BLaER1 treated with 17β-estradiol and CSF1 and Interleukin-3, amounts not matched to agents 10 nM and 100 nM (cell line): ENCODE results near the gene CEP104.

ENCODE experiments used
- H3K27ac ChIP-seq, 11 experiments: shearing (Covaris generic); formaldehyde crosslinking; 2 replicates each; pipeline ENCODE4 v1.8.1; 2022
- H3K27me3 ChIP-seq, 11 experiments: shearing (Covaris generic); formaldehyde crosslinking; 2 replicates each; pipeline ENCODE4 v1.8.1; 2022
- H3K36me3 ChIP-seq, 11 experiments: shearing (Covaris generic); formaldehyde crosslinking; 2 replicates each; pipeline ENCODE4 v1.8.1; 2022
- H3K4me1 ChIP-seq, 10 experiments: shearing (Covaris generic); formaldehyde crosslinking; 2 replicates each; pipeline ENCODE4 v1.8.1; 2022
- H3K4me2 ChIP-seq, 11 experiments: shearing (Covaris generic); formaldehyde crosslinking; 2 replicates each; pipeline ENCODE4 v1.8.1; 2022
- H3K4me3 ChIP-seq, 10 experiments: shearing (Covaris generic); formaldehyde crosslinking; 2 replicates each; pipeline ENCODE4 v1.8.1; 2022
- H3K9ac ChIP-seq, 11 experiments: shearing (Covaris generic); formaldehyde crosslinking; 2 replicates each; pipeline ENCODE4 v1.8.1; 2022
- H3K9me3 ChIP-seq, 11 experiments: shearing (Covaris generic); formaldehyde crosslinking; replicated peaks in 1 of 11; 2 replicates each; pipeline ENCODE4 v1.8.1; 2022
- H4K20me1 ChIP-seq, 11 experiments: shearing (Covaris generic); formaldehyde crosslinking; 2 replicates each; pipeline ENCODE4 v1.8.1; 2022
- Cebpa-rat ChIP-seq, 11 experiments: shearing (Covaris generic); IDR thresholded peaks; 2 replicates each; pipeline ENCODE4 v1.8.1; 2022

Gene CEP104

DNA sequence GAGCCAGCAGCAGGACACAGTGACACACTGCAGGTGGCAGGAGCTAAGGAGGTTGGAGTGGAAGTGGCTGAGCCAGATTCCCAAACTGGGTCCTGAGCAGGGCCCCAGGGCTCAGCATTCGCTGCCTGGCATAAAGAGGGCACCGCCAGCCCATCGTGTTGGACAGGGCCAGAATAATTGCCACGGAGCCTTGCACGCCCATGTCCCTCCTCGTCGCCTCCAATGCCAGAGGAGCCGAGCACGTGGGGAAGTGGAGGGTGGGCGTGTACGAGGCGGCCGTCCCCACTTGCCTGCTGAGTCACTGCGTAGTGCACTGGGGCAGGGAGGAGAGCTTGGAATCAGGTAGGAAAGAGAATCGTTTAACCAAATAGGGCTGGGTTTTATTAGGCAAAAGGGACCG is 34.6 kb downstream of the CEP104 start:
- Histone ChIP-seq H3K27me3 (no peaks in the 10 kb centered on the region), H4K20me1 (peaks cover 0 to 16% (median 0%) of the 10 kb centered on the region in 11 experiments; a peak in 3 of 22 replicates), H3K9ac (peak overlapping the region in 5 of 11 experiments; percentile 5 to 34 (median 22); a peak in 4 of 22 replicates), H3K4me2 (peak overlapping the region; percentile 12 to 87 (median 80); a peak in 21 of 22 replicates), H3K36me3 (peaks cover 30 to 76% (median 48%) of the 10 kb centered on the region in 11 experiments), H3K4me1 (peaks cover 22 to 49% (median 46%) of the 10 kb centered on the region in 10 experiments), H3K4me3 (no peak overlapping the region), H3K9me3 (no peaks in the 10 kb centered on the region), H3K27ac (peak overlapping the region in 6 of 11 experiments; percentile 16 to 52 (median 40); a peak in 4 of 22 replicates)
- no peak for TF ChIP-seq Cebpa-rat (IDR thresholded peaks at IDR 0.05)

DNA sequence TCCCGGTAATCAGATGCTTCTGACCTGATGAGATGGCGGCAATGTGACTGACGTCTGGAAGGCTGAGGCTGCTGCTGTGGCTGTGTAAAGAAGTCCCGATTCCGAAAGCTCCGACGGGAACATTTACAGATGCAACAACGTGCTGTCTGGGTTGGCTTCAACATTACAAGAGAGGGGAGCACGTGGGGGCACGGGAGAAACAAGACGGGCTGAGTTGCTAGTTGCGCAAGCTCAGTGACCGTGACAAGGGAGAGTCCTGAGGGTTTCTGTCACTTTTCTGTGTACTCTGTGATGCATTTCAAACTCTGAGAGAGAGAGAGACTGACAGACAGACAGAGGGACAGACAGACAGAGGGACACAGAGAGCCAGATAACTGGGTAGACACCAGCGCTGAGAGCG is 35.1 kb downstream of the CEP104 start:
- TF ChIP-seq Cebpa-rat (IDR thresholded peaks at IDR 0.05) = peak in 7 of 11 experiments; percentile 13 to 66 (median 48); a peak in 9 of 22 replicates
- H3K36me3 ChIP-seq = peaks cover 26 to 71% (median 43%) of the 10 kb centered on the region in 11 experiments
- no peak overlapping the region for H3K4me3 ChIP-seq
- peak overlapping the region in 7 of 11 experiments; percentile 16 to 52 (median 39); a peak in 10 of 22 replicates for H3K27ac ChIP-seq
- no peaks in the 10 kb centered on the region for H3K27me3 ChIP-seq
- peak overlapping the region in 6 of 11 experiments; percentile 5 to 34 (median 20); a peak in 7 of 22 replicates for H3K9ac ChIP-seq
- H3K4me2 ChIP-seq = peak overlapping the region; percentile 12 to 87 (median 80); a peak in 20 of 22 replicates
- H3K4me1 ChIP-seq = peaks cover 22 to 49% (median 46%) of the 10 kb centered on the region in 10 experiments
- H3K9me3 ChIP-seq = no peaks in the 10 kb centered on the region
- H4K20me1 ChIP-seq = peaks cover 0 to 17% (median 0%) of the 10 kb centered on the region in 11 experiments; a peak in 3 of 22 replicates

DNA sequence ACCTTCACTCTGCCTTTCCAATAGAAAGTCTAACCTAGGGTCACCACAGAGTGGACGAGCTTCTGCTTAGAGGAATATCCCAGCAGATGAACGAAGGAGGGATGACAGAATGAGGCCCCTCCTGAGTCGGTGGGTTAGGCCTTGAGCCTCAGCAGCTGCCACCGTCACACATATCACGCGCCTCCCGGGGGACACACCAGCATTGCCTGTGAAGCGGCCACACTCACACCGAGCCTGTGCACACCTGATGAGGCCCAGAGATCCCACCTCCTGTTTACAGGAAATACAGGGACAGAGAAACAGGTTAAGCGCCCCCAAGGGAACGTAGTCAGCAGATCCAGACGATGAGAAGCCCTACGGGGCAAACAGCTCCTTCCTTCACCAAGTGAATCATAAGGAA is 35.6 kb downstream of the CEP104 start:
- Histone ChIP-seq H3K4me3 (no peak overlapping the region), H3K4me1 (peaks cover 22 to 49% (median 46%) of the 10 kb centered on the region in 10 experiments), H3K27ac (peak overlapping the region in 7 of 11 experiments; percentile 16 to 52 (median 39); a peak in 12 of 22 replicates), H3K9me3 (no peaks in the 10 kb centered on the region), H3K9ac (peak overlapping the region in 6 of 11 experiments; percentile 5 to 32 (median 18); a peak in 5 of 22 replicates), H3K4me2 (peak overlapping the region in 10 of 11 experiments; percentile 29 to 87 (median 81); a peak in 19 of 22 replicates), H3K36me3 (peaks cover 22 to 69% (median 41%) of the 10 kb centered on the region in 11 experiments), H4K20me1 (peaks cover 0 to 22% (median 0%) of the 10 kb centered on the region in 11 experiments; a peak in 4 of 22 replicates), H3K27me3 (no peaks in the 10 kb centered on the region)
- no peak for TF ChIP-seq Cebpa-rat (IDR thresholded peaks at IDR 0.05)

DNA sequence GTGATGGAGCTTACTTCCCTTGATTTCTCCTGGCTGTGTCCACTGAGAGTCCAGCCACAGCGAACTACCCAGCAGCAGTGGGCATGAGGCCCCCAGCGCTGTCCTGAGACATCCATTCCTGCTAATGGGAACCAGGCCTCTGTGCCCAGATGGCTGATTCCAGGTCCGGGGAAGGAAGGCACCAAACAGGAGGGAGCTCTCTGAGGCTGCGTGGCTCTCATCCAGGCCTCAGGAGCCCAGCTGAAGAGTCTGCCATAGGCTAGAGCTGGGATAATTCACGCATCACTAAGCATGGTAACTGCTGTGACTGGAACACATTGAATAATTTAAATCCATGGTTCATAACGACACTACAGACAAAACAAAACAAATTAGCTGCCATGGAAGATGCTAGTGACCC is 36.0 kb downstream of the CEP104 start:
- H3K9me3 ChIP-seq = no peaks in the 10 kb centered on the region
- peaks cover 0 to 26% (median 0%) of the 10 kb centered on the region in 11 experiments; a peak in 5 of 22 replicates for H4K20me1 ChIP-seq
- H3K4me1 ChIP-seq = peaks cover 22 to 47% (median 41%) of the 10 kb centered on the region in 10 experiments
- peak overlapping the region; percentile 9 to 87 (median 80); a peak in 20 of 22 replicates for H3K4me2 ChIP-seq
- peak overlapping the region in 7 of 11 experiments; percentile 16 to 52 (median 39); a peak in 11 of 22 replicates for H3K27ac ChIP-seq
- peak overlapping the region in 4 of 11 experiments; percentile 5 to 32 (median 20); a peak in 3 of 22 replicates for H3K9ac ChIP-seq
- H3K4me3 ChIP-seq = no peak overlapping the region
- peaks cover 19 to 69% (median 43%) of the 10 kb centered on the region in 11 experiments for H3K36me3 ChIP-seq
- H3K27me3 ChIP-seq = no peaks in the 10 kb centered on the region
- TF ChIP-seq Cebpa-rat (IDR thresholded peaks at IDR 0.05) = no peak

DNA sequence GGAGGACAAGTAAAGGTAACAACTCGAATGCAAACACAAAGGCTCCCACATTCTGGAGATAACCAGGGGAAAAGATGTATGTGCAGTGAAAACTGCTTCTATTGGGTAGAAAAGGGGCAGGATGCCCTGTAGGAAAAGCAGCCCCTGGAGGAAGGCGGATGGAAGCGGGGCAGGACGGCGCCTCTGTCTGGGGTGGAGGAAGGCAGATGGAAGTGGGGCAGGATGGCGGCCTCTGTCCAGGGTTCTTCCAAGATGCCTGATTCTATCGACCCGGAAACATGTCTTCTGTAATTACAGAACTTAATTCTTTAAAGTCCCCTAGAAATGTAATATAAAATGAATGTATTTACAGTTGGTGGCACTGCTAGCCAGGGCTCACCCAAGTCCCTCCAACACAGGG is 36.7 kb downstream of the CEP104 start:
- H3K9me3 ChIP-seq = no peaks in the 10 kb centered on the region
- peaks cover 0 to 28% (median 0%) of the 10 kb centered on the region in 11 experiments; a peak in 5 of 22 replicates for H4K20me1 ChIP-seq
- H3K4me1 ChIP-seq = peaks cover 22 to 47% (median 35%) of the 10 kb centered on the region in 10 experiments
- no peaks in the 10 kb centered on the region for H3K27me3 ChIP-seq
- no peak for TF ChIP-seq Cebpa-rat (IDR thresholded peaks at IDR 0.05)
- H3K4me2 ChIP-seq = peak overlapping the region; percentile 9 to 87 (median 80); a peak in 20 of 22 replicates
- 0 out of 22 replicates have a peak overlapping the region, but pooled peaks of 1 of the 11 experiments have one; percentile 14 for H3K9ac ChIP-seq
- peak overlapping the region in 4 of 11 experiments; percentile 34 to 52 (median 38); a peak in 2 of 22 replicates for H3K27ac ChIP-seq
- H3K36me3 ChIP-seq = peaks cover 13 to 69% (median 41%) of the 10 kb centered on the region in 11 experiments; a peak in 21 of 22 replicates
- H3K4me3 ChIP-seq = no peak overlapping the region

DNA sequence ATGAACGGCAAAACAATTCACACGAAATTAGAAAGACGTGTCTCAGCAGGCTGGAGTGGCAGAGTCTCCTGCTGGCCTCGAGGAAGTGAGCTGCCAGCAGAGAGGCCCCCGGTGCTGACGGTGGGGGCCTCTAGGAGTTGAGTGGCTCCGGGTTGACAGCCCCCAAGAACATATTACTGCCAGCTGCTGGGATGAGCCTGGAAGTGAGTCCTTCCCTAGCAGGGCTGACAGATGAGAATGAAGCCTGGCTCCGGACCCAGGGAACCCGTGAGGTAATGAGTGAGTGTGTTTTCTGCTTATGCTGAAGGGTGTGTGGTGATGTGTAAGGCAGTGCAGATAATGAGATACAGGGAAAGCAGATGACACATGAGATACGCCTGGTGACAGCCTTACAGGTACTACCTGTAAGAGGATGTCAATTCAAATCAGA is 37.2 kb downstream of the CEP104 start:
- no peak overlapping the region for H3K9ac ChIP-seq

DNA sequence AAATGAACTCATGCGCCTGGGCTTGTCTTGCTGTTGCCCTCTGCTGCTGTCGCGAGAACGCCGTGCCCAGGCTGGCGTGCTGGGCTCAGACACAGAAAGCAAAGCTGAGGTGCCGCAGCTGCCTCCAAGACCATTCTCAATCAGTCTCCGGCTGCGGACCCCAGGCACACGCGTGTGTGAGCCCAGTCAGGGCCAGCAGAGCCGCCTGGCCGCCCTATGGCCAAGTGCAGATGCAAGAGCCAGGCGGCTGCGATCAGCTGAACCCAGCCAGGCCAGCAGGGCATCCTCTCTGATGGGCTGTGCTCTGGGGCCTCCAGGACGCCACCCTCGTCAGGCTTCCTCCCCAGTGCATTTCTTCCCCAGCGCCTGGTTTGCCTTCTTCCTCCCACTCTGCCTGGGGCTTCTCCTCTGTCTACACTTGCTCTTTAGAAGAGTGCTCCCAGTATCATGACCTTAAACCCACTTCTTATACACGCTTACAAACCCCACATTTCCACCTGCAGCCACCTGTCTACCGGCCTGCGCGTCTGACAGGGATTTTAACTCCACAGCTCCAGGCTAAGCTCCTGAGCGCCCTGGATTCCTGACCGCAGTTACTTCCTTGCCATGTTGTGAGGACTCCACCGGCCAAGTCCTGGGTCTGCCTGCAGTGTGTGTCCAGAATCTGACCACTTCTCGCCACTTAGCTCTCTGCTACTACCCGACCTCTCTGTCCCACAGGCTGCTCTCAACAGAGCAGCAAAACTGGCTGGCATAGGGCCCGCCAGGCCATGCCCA is 39.0 kb downstream of the CEP104 start:
- peaks cover 22 to 44% (median 33%) of the 10 kb centered on the region in 10 experiments for H3K4me1 ChIP-seq
- peaks cover 15 to 62% (median 41%) of the 10 kb centered on the region in 11 experiments for H3K36me3 ChIP-seq
- peaks cover 0 to 38% (median 0%) of the 10 kb centered on the region in 11 experiments; a peak in 5 of 22 replicates for H4K20me1 ChIP-seq
- no peak overlapping the region for H3K4me3 ChIP-seq
- H3K9ac ChIP-seq = no peak overlapping the region
- no peak overlapping the region for H3K27ac ChIP-seq
- TF ChIP-seq Cebpa-rat (IDR thresholded peaks at IDR 0.05) = no peak
- no peaks in the 10 kb centered on the region for H3K27me3 ChIP-seq
- no peak overlapping the region for H3K4me2 ChIP-seq
- H3K9me3 ChIP-seq = no peaks in the 10 kb centered on the region

More for the DNA sequence above, 37.2 kb downstream of the CEP104 start:
- no peaks in the 10 kb centered on the region for H3K9me3 ChIP-seq
- peak overlapping the region in 2 of 11 experiments; percentile 65 to 85; a peak in 3 of 22 replicates for H3K4me2 ChIP-seq
- peaks cover 16 to 71% (median 42%) of the 10 kb centered on the region in 11 experiments for H3K36me3 ChIP-seq
- H3K4me1 ChIP-seq = peaks cover 22 to 46% (median 33%) of the 10 kb centered on the region in 10 experiments
- peaks cover 0 to 34% (median 0%) of the 10 kb centered on the region in 11 experiments; a peak in 5 of 22 replicates for H4K20me1 ChIP-seq
- H3K27ac ChIP-seq = no peak overlapping the region
- no peaks in the 10 kb centered on the region for H3K27me3 ChIP-seq
- TF ChIP-seq Cebpa-rat (IDR thresholded peaks at IDR 0.05) = no peak
- no peak overlapping the region for H3K4me3 ChIP-seq

DNA sequence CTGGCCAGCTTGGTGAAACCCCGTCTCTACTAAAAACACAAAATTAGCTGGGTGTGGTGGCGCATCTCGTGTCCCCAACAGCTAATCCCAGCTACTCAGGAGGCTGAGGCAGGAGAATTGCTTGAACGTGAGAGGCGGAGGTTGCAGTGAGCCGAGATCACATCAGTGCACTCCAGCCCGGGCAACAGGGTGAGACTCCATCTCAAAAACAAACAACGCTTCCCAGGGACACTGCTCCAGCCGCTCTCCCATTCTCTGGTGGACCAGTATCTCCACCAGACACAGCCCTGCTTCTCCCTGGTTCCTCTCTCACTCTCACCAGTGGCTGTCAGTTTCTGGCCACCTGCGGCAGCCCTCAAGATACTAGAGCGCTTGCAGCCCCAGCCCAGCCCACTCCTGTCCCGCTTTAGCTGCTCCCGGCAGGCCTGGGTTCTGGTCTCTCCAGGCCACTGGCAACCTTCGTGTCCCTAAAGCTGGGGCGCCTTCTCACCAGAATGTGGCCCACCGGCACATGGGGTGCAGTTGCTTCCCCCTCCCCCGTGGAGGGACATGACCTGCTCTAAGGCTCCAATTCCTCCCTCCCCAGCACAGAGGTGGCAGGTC is 39.8 kb downstream of the CEP104 start:
- no peak overlapping the region for H3K27ac ChIP-seq
- H3K4me2 ChIP-seq = no peak overlapping the region
- no peaks in the 10 kb centered on the region for H3K27me3 ChIP-seq
- peaks cover 18 to 36% (median 27%) of the 10 kb centered on the region in 10 experiments for H3K4me1 ChIP-seq
- H3K9me3 ChIP-seq = no peaks in the 10 kb centered on the region
- peaks cover 0 to 35% (median 0%) of the 10 kb centered on the region in 11 experiments; a peak in 5 of 22 replicates for H4K20me1 ChIP-seq
- no peak overlapping the region for H3K4me3 ChIP-seq
- TF ChIP-seq Cebpa-rat (IDR thresholded peaks at IDR 0.05) = no peak
- no peak overlapping the region for H3K9ac ChIP-seq
- H3K36me3 ChIP-seq = peaks cover 11 to 57% (median 33%) of the 10 kb centered on the region in 11 experiments
